Right lobe of liver (tissue), 4 donors: ENCODE data around the gene TLE1.

Experiments
- POLR2A ChIP-seq: fragments of 450-650 bp; IDR thresholded peaks from one replicate; pipeline ENCODE4 v1.6.1; 2017; ENCODE audit warnings: antibody characterized with exemption, mild to moderate bottlenecking
- TF ChIP-seq, protein P1 (sequence below), 4 donors: fragments of 200-600 bp in 3 of 4; fragments of 450-650 bp in 1 of 4; IDR thresholded peaks; one replicate each; pipeline versions ENCODE4 v1.5.1 to v1.8.0; 2016 to 2022; ENCODE audit warnings: antibody characterized with exemption in 4 of 4, mild to moderate bottlenecking in 2 of 4
- donor health status: DM: no; HTN: no; CAD: no.
- donor health status: DM: no; HTN: no; CAD: no.
- donor health status: DM: no; HTN: yes; CAD: no.

DNA sequence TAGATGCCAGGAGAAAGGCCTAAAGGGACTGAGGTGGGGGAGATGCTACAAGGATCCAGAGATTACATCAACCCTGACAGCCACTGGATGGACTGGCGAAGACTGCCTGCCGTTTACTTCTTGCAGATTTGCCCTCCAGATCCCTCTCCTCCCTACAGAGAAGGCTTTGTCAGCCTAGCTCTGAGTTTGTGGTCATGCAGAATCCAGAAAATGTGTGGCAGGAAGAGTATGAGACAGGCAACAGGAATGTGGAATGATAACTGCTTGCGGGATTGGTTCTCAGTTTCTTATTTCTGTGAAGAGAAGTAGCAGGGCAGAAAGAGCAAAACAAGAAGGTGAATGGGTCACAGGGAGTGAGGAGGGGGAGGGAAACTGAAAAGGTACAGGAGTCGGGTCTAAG, 129.6 kb downstream of the TLE1 start:
- TF ChIP-seq, protein P1, sequence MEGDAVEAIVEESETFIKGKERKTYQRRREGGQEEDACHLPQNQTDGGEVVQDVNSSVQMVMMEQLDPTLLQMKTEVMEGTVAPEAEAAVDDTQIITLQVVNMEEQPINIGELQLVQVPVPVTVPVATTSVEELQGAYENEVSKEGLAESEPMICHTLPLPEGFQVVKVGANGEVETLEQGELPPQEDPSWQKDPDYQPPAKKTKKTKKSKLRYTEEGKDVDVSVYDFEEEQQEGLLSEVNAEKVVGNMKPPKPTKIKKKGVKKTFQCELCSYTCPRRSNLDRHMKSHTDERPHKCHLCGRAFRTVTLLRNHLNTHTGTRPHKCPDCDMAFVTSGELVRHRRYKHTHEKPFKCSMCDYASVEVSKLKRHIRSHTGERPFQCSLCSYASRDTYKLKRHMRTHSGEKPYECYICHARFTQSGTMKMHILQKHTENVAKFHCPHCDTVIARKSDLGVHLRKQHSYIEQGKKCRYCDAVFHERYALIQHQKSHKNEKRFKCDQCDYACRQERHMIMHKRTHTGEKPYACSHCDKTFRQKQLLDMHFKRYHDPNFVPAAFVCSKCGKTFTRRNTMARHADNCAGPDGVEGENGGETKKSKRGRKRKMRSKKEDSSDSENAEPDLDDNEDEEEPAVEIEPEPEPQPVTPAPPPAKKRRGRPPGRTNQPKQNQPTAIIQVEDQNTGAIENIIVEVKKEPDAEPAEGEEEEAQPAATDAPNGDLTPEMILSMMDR (IDR thresholded peaks at IDR 0.05), result no peak
- TF ChIP-seq POLR2A, result no peak
